IPS-18c (cell line): ENCODE measurements around the gene PPP1R9A.

ENCODE experiments used
- H3K4me3 ChIP-seq: 2 replicates; pipeline ENCODE4 v1.7.0; 2013; ENCODE audit warnings: low read depth, mild to moderate bottlenecking, low read length, moderate library complexity; ENCODE audit not compliant: insufficient read depth
- H3K9me3 ChIP-seq: one replicate; pipeline ENCODE4 v1.6.1; 2013; ENCODE audit warnings: mild to moderate bottlenecking, low read length, moderate library complexity; ENCODE audit not compliant: control insufficient read depth, insufficient read depth

PPP1R9A gene

GRCh38 chr7:95047291-95047690, 139.9 kb downstream of the PPP1R9A start:
- H3K9me3 ChIP-seq = no peaks in the 10 kb centered on the region
- no peak overlapping the region for H3K4me3 ChIP-seq

DNA sequence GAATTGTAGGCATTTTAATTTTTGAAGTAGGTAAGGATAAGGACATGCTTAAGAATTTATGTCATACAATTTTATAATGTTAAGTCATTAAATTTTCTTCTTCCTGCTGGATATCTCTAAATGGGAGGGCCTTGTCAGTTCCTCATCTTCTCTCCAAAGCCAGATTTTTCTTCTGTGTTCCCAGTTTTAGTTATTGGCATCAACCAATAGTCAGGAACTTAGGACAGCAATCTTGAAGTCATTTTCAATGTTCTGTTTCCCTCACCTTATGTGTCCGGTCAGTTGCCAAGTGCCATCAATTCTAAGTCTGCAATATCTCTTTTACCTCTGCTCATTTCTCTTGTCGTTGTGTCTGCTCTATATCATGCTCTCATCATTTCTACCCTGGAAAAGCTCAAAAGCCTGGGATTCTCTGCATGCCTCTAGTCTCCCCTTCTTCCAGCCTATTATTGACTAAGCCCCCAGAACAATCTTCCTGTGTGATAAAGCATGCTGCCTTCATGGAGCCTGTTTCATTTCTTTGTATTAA, 145.2 kb downstream of the PPP1R9A start:
- Histone ChIP-seq H3K4me3 (no peak overlapping the region), H3K9me3 (no peaks in the 10 kb centered on the region)

DNA sequence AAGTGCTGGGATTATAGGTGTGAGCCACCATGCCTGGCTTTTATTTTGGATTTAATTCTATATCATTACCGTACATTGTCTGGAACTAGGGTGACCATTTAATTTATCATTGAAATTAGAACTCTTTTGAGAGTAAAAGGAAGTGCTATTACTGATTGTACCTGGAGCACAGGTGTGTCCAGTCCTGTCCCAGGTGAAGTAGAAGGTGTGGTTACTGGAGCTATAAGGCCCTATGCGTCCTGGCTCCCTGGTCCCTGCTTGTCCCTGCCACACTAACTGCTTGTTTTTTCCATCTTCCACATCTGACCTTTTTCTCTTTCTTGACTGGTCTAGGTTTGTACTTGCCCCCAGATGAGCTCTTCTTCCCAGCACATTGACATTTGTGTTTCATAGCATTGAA, 147.0 kb downstream of the PPP1R9A start:
- Histone ChIP-seq H3K9me3 (no peaks in the 10 kb centered on the region), H3K4me3 (no peak overlapping the region)

- no peak overlapping the region for H3K4me3 ChIP-seq
- H3K9me3 ChIP-seq = no peaks in the 10 kb centered on the region
These were observed 147.9 kb downstream of the PPP1R9A start for GRCh38 chr7:95055295-95055694.

- no peaks in the 10 kb centered on the region for H3K9me3 ChIP-seq
These were observed 148.8 kb downstream of the PPP1R9A start for GRCh38 chr7:95056107-95056739.

GRCh38 chr7:95056901-95057300, 149.5 kb downstream of the PPP1R9A start:
- H3K9me3 ChIP-seq = no peaks in the 10 kb centered on the region
- H3K4me3 ChIP-seq = no peak overlapping the region

More at GRCh38 chr7:95056107-95056739, 148.8 kb downstream of the PPP1R9A start:
- no peak overlapping the region for H3K4me3 ChIP-seq

DNA sequence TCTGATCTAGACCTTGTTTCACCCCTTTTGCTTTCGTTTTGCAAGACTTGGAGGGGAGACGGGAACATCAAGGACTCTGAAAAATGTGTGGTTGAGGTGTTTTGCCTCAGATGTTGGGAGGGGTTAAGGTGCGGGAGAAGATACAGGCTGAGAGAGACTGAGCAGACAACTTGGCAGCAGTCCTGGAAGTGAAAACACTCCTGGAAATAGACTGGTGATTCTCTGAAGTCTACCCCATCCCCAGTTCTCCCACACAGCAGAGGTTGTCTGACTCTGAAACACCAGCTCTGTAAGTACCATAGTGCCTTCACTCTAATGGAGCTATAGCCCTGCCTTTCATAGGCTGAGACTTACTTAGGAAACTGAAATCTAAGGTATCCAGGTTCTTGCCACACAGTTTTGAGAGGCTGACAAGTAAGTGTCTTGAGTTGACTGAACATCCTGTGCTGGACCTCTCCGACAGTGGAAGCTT, 152.5 kb downstream of the PPP1R9A start:
- no peaks in the 10 kb centered on the region for H3K9me3 ChIP-seq
- no peak overlapping the region for H3K4me3 ChIP-seq

GRCh38 chr7:95062901-95063300, 155.5 kb downstream of the PPP1R9A start:
- Histone ChIP-seq H3K4me3 (no peak overlapping the region), H3K9me3 (no peaks in the 10 kb centered on the region)

DNA sequence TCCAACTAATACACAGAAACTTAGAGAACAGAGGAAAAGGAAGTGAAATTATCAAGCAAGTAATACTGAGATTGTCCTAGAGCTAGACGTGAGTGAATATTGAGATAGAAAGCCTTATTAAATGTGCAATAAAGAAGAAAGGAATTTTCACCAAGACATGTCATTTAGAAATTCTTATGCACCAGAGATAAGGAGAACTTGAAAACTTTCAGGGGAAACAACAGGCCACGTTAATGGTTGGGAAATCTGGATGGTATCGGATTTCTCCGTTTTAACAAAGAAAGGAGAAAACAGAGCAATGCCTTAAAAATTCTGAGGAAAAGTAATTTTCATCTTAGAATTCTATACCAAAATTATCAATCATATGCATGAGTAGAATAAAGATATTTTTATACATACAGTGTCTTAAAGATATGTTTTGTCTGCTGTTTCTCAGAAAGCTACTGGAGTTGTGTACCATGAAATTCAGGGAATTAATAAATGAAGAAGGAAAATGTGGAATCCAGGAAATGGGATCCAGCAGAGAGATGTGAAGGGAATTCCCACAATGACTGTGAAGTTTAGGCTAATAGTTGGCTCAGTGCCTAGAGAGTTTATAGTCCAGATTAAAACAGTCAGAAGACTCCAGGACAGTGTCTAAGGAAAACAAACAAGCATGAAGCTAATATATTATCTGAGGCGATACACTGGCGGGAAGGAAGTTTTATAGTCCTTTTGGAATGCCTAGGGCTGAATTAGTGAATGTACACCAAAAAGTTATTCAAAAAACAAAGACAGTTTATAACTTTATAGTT, 159.5 kb downstream of the PPP1R9A start:
- Histone ChIP-seq H3K4me3 (no peak overlapping the region), H3K9me3 (no peaks in the 10 kb centered on the region)

DNA sequence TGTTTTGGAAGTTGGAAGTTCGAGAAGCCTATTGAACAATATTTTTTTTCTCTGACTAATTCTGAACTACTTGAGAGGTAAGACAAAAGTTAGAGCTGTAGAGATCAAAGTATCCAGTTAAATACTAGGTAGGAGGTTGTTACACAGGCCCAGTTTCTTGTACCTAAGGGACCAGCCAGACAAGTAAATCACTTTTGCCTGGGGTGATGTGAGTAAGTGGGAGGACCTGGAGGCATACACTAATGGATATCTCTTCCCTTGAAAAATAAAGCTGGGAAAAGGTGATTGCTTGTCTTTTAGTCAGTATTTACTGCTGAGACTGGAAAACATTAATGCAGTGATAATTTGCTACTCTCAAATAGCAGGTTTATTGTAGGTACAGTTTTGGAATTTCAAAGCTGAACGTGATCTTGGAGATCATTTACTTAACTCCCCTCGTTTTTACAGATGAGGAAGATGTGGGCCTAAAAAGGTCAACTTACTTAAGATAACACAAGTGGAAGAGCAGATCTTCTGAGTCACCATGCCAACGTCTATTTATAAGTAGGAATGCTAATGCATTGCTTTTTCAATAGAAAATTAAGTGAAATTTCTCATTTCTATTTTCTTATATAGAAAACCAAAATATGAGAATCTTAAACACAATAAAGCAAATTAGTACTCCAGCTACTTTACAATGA, 181.3 kb downstream of the PPP1R9A start:
- no peak overlapping the region for H3K4me3 ChIP-seq
- no peaks in the 10 kb centered on the region for H3K9me3 ChIP-seq

GRCh38 chr7:95089414-95090315, 182.3 kb downstream of the PPP1R9A start:
- Histone ChIP-seq H3K4me3 (no peak overlapping the region), H3K9me3 (no peaks in the 10 kb centered on the region)

DNA sequence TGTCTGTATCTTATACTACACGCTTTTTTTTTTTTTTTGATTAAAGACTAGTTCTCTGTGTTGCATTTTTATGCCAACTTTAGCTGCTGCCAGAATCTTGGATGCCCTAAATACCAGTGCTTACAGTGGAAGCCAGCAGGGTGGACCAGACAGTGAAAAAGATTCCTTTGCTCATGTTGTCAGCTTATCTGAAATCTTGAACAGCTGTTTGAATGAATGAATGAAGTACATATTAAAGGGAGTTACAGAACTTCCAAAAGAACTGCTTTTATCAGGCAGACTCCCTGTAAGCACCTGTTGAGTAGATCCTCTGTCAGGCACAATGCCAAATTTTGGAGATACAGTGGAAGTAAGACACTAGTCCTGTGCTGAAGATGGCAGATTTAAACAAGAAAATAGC, 184.9 kb downstream of the PPP1R9A start:
- no peaks in the 10 kb centered on the region for H3K9me3 ChIP-seq
- no peak overlapping the region for H3K4me3 ChIP-seq

- H3K4me3 ChIP-seq = no peak overlapping the region
- no peaks in the 10 kb centered on the region for H3K9me3 ChIP-seq
These were observed 188.0 kb downstream of the PPP1R9A start for GRCh38 chr7:95095259-95095965.

- Histone ChIP-seq H3K9me3 (no peaks in the 10 kb centered on the region), H3K4me3 (no peak overlapping the region)
These were observed 188.7 kb downstream of the PPP1R9A start for GRCh38 chr7:95095966-95096540.

- Histone ChIP-seq H3K4me3 (no peak overlapping the region), H3K9me3 (no peaks in the 10 kb centered on the region)
These were observed 189.9 kb downstream of the PPP1R9A start for GRCh38 chr7:95097291-95097690.

GRCh38 chr7:95097851-95098250, 190.5 kb downstream of the PPP1R9A start:
- no peak overlapping the region for H3K4me3 ChIP-seq
- no peaks in the 10 kb centered on the region for H3K9me3 ChIP-seq
